Kidney (tissue), 14 donors: Measurements from ENCODE around the gene CPSF4. TPM values are rescaled to one million over a fixed set of nuclear protein-coding genes. Genes with fewer than 3 reads are reported as not detected.

Experiments
- DNase-seq, 5 donors: peaks; one replicate each; pipeline ENCODE4 v3.0.0-alpha.2; 2013 to 2020
- FAIRE-seq: peaks from 2 replicates; lab custom pipeline; 2012; peaks lifted over from hg19 to GRCh38; lab: Jason Lieb, UNC
- H3K27ac ChIP-seq, 2 donors: one replicate each; pipeline ENCODE4 v1.7.0; 2013; ENCODE audit warnings: low read depth in 2 of 2, low read length in 2 of 2, inconsistent platforms in 1 of 2
- H3K27me3 ChIP-seq: one replicate; pipeline ENCODE4 v1.7.1; 2013; ENCODE audit warnings: low read length, inconsistent platforms; ENCODE audit not compliant: control insufficient read depth, insufficient read depth
- H3K36me3 ChIP-seq, 3 donors: one replicate each; pipeline versions ENCODE4 v1.7.0 to v1.7.1; 2013; ENCODE audit warnings: low read length in 3 of 3, control low read depth in 1 of 3, inconsistent platforms in 1 of 3; ENCODE audit not compliant: insufficient read depth in 3 of 3, control insufficient read depth in 2 of 3
- H3K4me1 ChIP-seq, 3 donors: one replicate each; pipeline versions ENCODE4 v1.7.0 to v1.7.1; 2013; ENCODE audit warnings: low read length in 3 of 3, inconsistent platforms in 1 of 3, low read depth in 1 of 3; ENCODE audit not compliant: control insufficient read depth in 2 of 3, insufficient read depth in 2 of 3
- H3K4me3 ChIP-seq, 3 donors: one replicate each; pipeline versions ENCODE4 v1.7.0 to v1.8.1; 2013; ENCODE audit warnings: low read length in 3 of 3, control low read depth in 1 of 3, inconsistent platforms in 1 of 3
- H3K9ac ChIP-seq, 3 donors: one replicate each; pipeline versions ENCODE4 v1.7.0 to v1.7.1; 2013; ENCODE audit warnings: low read length in 3 of 3, control low read depth in 1 of 3, inconsistent platforms in 1 of 3
- H3K9me3 ChIP-seq, 3 donors: one replicate each; pipeline versions ENCODE4 v1.7.0 to v1.7.1; 2013; ENCODE audit warnings: low read length in 3 of 3, control low read depth in 1 of 3, inconsistent platforms in 1 of 3; ENCODE audit not compliant: control insufficient read depth in 2 of 3, insufficient read depth in 1 of 3
- intact Hi-C: fragments of 100-400 bp; cut with DNase I; formaldehyde crosslinking; loops from one replicate; pipeline ENCODE4 v1.11.1; 2022
- polyA plus RNA-seq: library from polyadenylated mRNA; stranded (reverse); fragments of 350-450 nt; fragmentation: Illumina TruSeq; extraction: RNeasy Lipid Tissue Mini Kit (QIAGEN cat#74804); gene quantifications from one replicate; pipeline ENCODE4 v1.2.3, GENCODE V29; 2014; ENCODE audit warnings: low read depth, low replicate concordance; ENCODE audit not compliant: insufficient read depth
- total RNA-seq: library from RNA; stranded (reverse); fragmentation: NEBNext Ultra II Directional; extraction: Animal tissue kit (Norgen Biotek cat#: 25700); gene quantifications from one replicate; pipeline ENCODE4 v1.2.1, GENCODE V29; 2021
- TF ChIP-seq, protein P1 (sequence below): IDR thresholded peaks from 3 replicates; pipeline ENCODE4 v1.5.1; 2012; ENCODE audit warnings: mild to moderate bottlenecking, moderate library complexity, borderline replicate concordance; ENCODE audit not compliant: insufficient read depth; ENCODE audit errors: extremely low read depth
- donor health status: control.
- donor health status: control.
- donor health status: control.
- donor health status: control.
- donor health status: control.
- donor health status: DM: yes; HTN: yes; CAD: no.
- donor health status: Normal renal cell carcinoma (clear cell type).

The CPSF4 gene
- total and polyA plus RNA-seq, 2 donors from 2014 or later, result 24.2 to 28.9 TPM

DNA sequence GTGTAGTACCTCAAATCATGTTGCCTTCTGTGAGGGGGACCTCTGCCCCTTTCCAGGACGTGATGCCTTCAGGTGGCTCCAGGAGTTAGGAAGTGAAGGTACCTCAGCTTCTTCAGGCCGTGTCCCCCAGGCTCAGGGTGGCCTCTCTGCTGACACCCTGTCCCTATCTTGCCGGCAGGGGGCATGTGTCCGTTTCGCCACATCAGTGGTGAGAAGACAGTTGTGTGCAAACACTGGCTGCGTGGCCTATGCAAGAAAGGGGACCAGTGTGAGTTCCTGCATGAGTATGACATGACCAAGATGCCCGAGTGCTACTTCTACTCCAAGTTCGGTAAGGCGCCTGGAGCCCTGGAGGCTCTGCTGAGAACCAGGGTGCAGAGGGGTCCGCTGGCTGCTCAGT, 9.2 kb downstream of the CPSF4 start:
- no peak overlapping the region for H3K4me3 ChIP-seq
- H3K36me3 ChIP-seq, result peaks cover 2 to 39% (median 24%) of the 10 kb centered on the region in 3 donors
- FAIRE-seq, result no peak

DNA sequence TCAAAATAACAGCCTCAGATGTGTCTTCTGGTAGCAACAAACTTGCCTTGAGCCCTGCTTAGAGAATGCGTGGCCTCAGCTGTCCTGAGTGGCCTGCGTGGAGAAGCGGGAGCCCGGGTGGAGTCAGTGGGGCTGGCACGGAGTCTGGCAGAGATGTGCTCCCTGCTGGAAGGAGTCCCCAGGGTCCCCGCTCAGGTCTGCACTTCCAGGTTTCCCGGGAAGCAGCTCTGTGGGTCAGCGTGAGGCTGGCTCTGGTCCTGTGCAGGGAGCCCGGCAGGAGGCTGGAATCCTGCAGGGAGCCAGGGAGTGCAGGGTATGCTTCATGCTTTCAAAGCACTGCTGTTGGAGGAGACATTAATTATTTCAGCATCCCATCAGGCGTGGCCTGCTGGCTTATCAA, 10.1 kb downstream of the CPSF4 start:
- Histone ChIP-seq H3K9me3 (no peaks in the 10 kb centered on the region), H3K27me3 (no peaks in the 10 kb centered on the region), H3K27ac (no peak overlapping the region), H3K4me3 (no peak overlapping the region), H3K4me1 (no peaks in the 10 kb centered on the region), H3K9ac (no peak overlapping the region), H3K36me3 (peaks cover 2 to 40% (median 24%) of the 10 kb centered on the region in 3 donors)
- TF ChIP-seq, protein P1, sequence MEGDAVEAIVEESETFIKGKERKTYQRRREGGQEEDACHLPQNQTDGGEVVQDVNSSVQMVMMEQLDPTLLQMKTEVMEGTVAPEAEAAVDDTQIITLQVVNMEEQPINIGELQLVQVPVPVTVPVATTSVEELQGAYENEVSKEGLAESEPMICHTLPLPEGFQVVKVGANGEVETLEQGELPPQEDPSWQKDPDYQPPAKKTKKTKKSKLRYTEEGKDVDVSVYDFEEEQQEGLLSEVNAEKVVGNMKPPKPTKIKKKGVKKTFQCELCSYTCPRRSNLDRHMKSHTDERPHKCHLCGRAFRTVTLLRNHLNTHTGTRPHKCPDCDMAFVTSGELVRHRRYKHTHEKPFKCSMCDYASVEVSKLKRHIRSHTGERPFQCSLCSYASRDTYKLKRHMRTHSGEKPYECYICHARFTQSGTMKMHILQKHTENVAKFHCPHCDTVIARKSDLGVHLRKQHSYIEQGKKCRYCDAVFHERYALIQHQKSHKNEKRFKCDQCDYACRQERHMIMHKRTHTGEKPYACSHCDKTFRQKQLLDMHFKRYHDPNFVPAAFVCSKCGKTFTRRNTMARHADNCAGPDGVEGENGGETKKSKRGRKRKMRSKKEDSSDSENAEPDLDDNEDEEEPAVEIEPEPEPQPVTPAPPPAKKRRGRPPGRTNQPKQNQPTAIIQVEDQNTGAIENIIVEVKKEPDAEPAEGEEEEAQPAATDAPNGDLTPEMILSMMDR, result no peak
- FAIRE-seq, result no peak
- intact Hi-C loops, result no loop called here
- no peak for DNase-seq

More for the DNA sequence above, 9.2 kb downstream of the CPSF4 start:
- DNase-seq, result no peak
- H3K9ac ChIP-seq, result no peak overlapping the region
- H3K27ac ChIP-seq, result no peak overlapping the region
- no peaks in the 10 kb centered on the region for H3K27me3 ChIP-seq
- no peaks in the 10 kb centered on the region for H3K4me1 ChIP-seq
- no peaks in the 10 kb centered on the region for H3K9me3 ChIP-seq
- intact Hi-C loops, result no loop called here
- TF ChIP-seq, protein P1, result no peak

DNA sequence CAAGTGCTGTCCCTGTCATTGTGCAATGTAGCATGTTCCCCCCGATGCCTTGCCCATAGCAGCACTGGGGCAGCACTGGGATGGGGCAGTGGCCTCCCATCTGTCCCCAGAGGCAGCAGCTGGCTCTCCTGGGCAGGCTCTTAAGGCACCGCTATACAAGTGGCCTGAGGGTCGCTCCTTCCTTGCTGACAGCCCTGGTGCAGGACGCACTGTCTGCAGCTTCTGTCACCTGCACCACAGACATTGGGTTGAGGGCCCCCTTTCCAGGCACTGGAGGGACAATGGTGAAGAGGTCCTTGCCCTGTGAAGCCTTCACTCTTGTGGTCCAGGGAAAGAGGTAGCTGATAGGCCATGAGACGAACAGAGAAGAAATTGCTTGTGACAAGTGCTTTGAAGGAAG, 10.6 kb downstream of the CPSF4 start:
- FAIRE-seq (no peak), DNase-seq (no peak)
- TF ChIP-seq, protein P1, result no peak
- H3K27ac ChIP-seq, result no peak overlapping the region
- no peaks in the 10 kb centered on the region for H3K27me3 ChIP-seq
- H3K36me3 ChIP-seq, result peaks cover 2 to 40% (median 26%) of the 10 kb centered on the region in 3 donors
- H3K4me3 ChIP-seq, result no peak overlapping the region
- intact Hi-C loops, result no loop called here
- H3K9me3 ChIP-seq, result no peaks in the 10 kb centered on the region
- no peak overlapping the region for H3K9ac ChIP-seq
- no peaks in the 10 kb centered on the region for H3K4me1 ChIP-seq

DNA sequence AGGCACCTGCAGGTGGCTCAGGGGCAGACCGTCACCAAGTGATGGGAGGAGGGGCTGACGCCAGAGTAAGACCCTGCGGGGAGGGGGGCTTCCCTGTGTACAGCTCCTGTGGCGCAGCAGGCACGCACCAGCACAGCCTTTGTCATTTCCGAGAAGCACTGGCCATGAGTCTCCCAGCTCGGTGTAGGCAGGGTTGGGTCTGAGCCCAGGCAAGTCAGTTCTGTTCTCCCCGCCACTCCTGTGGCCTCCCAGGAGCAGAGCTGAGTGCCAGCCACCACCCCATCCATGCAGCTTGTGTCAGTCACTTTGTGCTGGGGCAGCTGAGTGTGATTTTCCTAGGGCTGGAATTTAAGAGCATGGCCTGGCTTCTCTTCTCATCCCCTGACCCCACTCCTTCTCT, 13.2 kb downstream of the CPSF4 start:
- Histone ChIP-seq H3K4me1 (no peaks in the 10 kb centered on the region), H3K9ac (no peak overlapping the region)
- DNase-seq, result no peak

More for the DNA sequence above, 13.2 kb downstream of the CPSF4 start:
- intact Hi-C loops, result no loop called here
- Histone ChIP-seq H3K4me3 (no peak overlapping the region), H3K9me3 (no peaks in the 10 kb centered on the region), H3K27ac (no peak overlapping the region), H3K27me3 (no peaks in the 10 kb centered on the region), H3K36me3 (peaks cover 2 to 25% (median 24%) of the 10 kb centered on the region in 3 donors)
- FAIRE-seq, result no peak
- TF ChIP-seq, protein P1, result no peak
